ENCODE measurements around the gene POLK. TPM values are rescaled to one million over a fixed set of nuclear protein-coding genes. Genes with fewer than 3 reads are reported as not detected.

Gene POLK
- total RNA-seq, 1 experiment from 2014 or later: 34.9 TPM

DNA sequence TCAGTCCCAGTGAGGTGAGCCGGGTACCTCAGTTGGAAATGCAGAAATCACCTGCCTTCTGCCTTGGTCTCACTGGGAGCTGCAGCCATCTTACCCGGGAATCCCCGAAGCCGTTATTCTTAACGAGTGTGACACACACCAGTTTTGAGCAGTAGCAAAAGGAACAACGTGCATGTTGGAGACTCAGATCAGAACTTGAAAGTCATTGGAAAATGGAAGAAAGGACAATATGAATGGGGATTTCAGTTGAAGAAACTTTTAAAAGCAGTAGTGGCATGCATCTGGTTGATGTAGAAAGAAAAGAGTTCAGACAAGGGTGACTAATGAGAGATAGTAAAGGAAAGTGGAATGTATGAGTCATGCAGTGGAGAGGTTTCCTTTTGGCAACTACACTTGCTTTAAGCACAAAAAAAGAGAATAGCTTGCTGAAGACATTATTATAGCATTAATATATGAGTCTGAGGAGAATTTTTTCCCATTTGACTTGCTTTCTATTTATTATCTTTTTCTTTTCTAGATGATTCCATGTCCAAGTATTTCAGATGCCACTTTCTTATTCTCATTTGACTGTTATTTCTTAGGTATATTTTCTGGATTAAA lies 55.1 kb downstream of the POLK start:
- H3K4me1 Mint-ChIP-seq (ENCODE audit: low read depth, unreplicated experiment): peaks cover 54% of the 10 kb centered on the region
- no TSS peak for BruUV-seq (replicated peaks)
- peak overlapping the region; percentile 65 for H3K4me3 Mint-ChIP-seq (ENCODE audit: low read depth, unreplicated experiment)
- intact Hi-C loops (cut with micrococcal nuclease; ENCODE audit: unreplicated experiment): loop anchor here (2.0 to 10.0 kb wide), 3 partner anchors 56 to 132 kb away; partner anchors contain the start of genes CERT1 and POLK
- DNase-seq: peak; percentile 44
- peaks cover 15% of the 10 kb centered on the region for H3K9me3 Mint-ChIP-seq (ENCODE audit: low read depth, unreplicated experiment)
- H3K27me3 Mint-ChIP-seq (ENCODE audit: unreplicated experiment): no peaks in the 10 kb centered on the region
- CTCF ChIA-PET: interaction anchor here (0.8 to 1.8 kb wide), 9 partner anchors 10 to 230 kb away, joined by 3 to 6 read pairs (median 3); partner anchors contain the start of genes HMGCR and POLK
- peaks cover 22% of the 10 kb centered on the region for H3K36me3 Mint-ChIP-seq (ENCODE audit: insufficient read depth, unreplicated experiment)
- H3K27ac Mint-ChIP-seq (ENCODE audit: unreplicated experiment): peak overlapping the region; percentile 80
- TF ChIP-seq, protein P1, sequence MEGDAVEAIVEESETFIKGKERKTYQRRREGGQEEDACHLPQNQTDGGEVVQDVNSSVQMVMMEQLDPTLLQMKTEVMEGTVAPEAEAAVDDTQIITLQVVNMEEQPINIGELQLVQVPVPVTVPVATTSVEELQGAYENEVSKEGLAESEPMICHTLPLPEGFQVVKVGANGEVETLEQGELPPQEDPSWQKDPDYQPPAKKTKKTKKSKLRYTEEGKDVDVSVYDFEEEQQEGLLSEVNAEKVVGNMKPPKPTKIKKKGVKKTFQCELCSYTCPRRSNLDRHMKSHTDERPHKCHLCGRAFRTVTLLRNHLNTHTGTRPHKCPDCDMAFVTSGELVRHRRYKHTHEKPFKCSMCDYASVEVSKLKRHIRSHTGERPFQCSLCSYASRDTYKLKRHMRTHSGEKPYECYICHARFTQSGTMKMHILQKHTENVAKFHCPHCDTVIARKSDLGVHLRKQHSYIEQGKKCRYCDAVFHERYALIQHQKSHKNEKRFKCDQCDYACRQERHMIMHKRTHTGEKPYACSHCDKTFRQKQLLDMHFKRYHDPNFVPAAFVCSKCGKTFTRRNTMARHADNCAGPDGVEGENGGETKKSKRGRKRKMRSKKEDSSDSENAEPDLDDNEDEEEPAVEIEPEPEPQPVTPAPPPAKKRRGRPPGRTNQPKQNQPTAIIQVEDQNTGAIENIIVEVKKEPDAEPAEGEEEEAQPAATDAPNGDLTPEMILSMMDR (IDR thresholded peaks at IDR 0.05; ENCODE audit: unreplicated experiment): no peak

- TF ChIP-seq, protein P1 (IDR thresholded peaks at IDR 0.05; ENCODE audit: unreplicated experiment): no peak
- Mint-ChIP-seq H3K4me1 (ENCODE audit: low read depth, unreplicated experiment) (peaks cover 54% of the 10 kb centered on the region), H3K4me3 (ENCODE audit: low read depth, unreplicated experiment) (peak overlapping the region; percentile 65), H3K9me3 (ENCODE audit: low read depth, unreplicated experiment) (peaks cover 11% of the 10 kb centered on the region), H3K36me3 (ENCODE audit: insufficient read depth, unreplicated experiment) (peaks cover 22% of the 10 kb centered on the region), H3K27ac (ENCODE audit: unreplicated experiment) (peak overlapping the region; percentile 80), H3K27me3 (ENCODE audit: unreplicated experiment) (no peaks in the 10 kb centered on the region)
- CTCF ChIA-PET: interaction anchor here (1.0 to 1.4 kb wide), 4 partner anchors 9 to 102 kb away, joined by 3 read pairs; no protein-coding TSS in a partner anchor
- intact Hi-C loops (cut with micrococcal nuclease; ENCODE audit: unreplicated experiment): loop anchor here (2.0 to 10.0 kb wide), 3 partner anchors 57 to 133 kb away; partner anchors contain the start of genes CERT1 and POLK
- no TSS peak for BruUV-seq (replicated peaks)
- peak; percentile 17 for DNase-seq
Measured at GRCh38 chr5:75567710-75568109, 56.0 kb downstream of the POLK start.

DNA sequence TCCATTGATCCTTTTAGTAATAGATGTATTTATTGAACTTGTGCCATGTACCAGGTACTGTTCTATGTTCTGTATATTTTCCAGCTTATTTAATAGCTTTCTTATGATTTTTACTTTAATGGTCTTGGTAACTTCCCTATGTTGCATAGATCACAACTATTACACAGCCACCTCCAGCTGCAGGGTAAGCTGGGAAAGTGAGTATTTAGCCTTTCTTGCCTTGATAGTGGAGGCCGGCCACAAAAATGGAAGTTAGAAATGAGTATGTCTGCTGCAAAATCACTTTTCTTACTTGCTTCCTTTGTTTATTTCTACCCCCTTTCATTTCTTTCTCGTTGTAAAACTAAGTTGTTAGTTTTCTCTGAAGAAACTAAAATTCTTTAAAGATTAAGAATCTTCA lies 56.5 kb downstream of the POLK start:
- H3K4me1 Mint-ChIP-seq (ENCODE audit: low read depth, unreplicated experiment): peaks cover 54% of the 10 kb centered on the region
- TF ChIP-seq, protein P1 (IDR thresholded peaks at IDR 0.05; ENCODE audit: unreplicated experiment): no peak
- peak overlapping the region; percentile 80 for H3K27ac Mint-ChIP-seq (ENCODE audit: unreplicated experiment)
- CTCF ChIA-PET: interaction anchor here (1.0 to 1.3 kb wide), 4 partner anchors 10 to 55 kb away, joined by 3 read pairs; no protein-coding TSS in a partner anchor
- H3K27me3 Mint-ChIP-seq (ENCODE audit: unreplicated experiment): no peaks in the 10 kb centered on the region
- H3K36me3 Mint-ChIP-seq (ENCODE audit: insufficient read depth, unreplicated experiment): peaks cover 22% of the 10 kb centered on the region
- H3K9me3 Mint-ChIP-seq (ENCODE audit: low read depth, unreplicated experiment): peaks cover 11% of the 10 kb centered on the region
- no TSS peak for BruUV-seq (replicated peaks)
- DNase-seq: no peak
- H3K4me3 Mint-ChIP-seq (ENCODE audit: low read depth, unreplicated experiment): peak overlapping the region; percentile 65
- intact Hi-C loops (cut with micrococcal nuclease; ENCODE audit: unreplicated experiment): loop anchor here (5.0 to 10.0 kb wide), 2 partner anchors 96 to 133 kb away; no protein-coding TSS in a partner anchor

DNA sequence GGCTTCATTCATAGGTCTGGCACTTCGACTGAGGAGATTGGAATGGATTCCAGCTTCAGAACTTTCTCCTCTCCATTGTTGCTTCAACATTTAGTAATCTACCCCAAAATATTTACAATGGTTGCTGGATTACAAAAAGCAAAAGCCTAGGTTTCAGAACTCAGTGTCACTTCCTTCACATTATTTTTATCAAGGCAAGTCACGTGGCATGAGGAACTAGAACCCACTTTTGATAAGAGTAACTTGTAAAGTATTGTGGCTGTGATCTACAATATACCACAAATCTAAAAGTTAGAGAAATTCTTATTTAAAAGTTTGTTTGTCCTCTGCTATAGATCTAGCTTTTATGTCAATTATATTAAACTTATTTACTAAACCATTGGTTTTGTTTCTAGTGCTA lies 59.9 kb downstream of the POLK start:
- CTCF ChIA-PET: no interaction called here
- Mint-ChIP-seq H3K27ac (ENCODE audit: unreplicated experiment) (no peak overlapping the region), H3K36me3 (ENCODE audit: insufficient read depth, unreplicated experiment) (peaks cover 13% of the 10 kb centered on the region), H3K9me3 (ENCODE audit: low read depth, unreplicated experiment) (no peaks in the 10 kb centered on the region), H3K27me3 (ENCODE audit: unreplicated experiment) (no peaks in the 10 kb centered on the region), H3K4me3 (ENCODE audit: low read depth, unreplicated experiment) (no peak overlapping the region), H3K4me1 (ENCODE audit: low read depth, unreplicated experiment) (peaks cover 26% of the 10 kb centered on the region)
- intact Hi-C loops (cut with micrococcal nuclease; ENCODE audit: unreplicated experiment): no loop called here
- TF ChIP-seq, protein P1 (IDR thresholded peaks at IDR 0.05; ENCODE audit: unreplicated experiment): no peak
- DNase-seq: no peak
- BruUV-seq (replicated peaks): no TSS peak

All from Calu3 (cell line).